Limb (tissue), 2 donors: ENCODE measurements around the gene LAMB4.

Experiments
- DNase-seq, 2 donors: peaks; one replicate each; pipeline ENCODE4 v3.0.0-alpha.2; 2016; ENCODE audit errors: extremely low spot score in 2 of 2

LAMB4 gene

GRCh38 chr7:108083980-108084379 is 46.2 kb downstream of the LAMB4 start:
- no peak for DNase-seq

- peak; percentile 63 to 79 for DNase-seq
Observed at GRCh38 chr7:108079648-108080591, 50.2 kb downstream of the LAMB4 start.

GRCh38 chr7:108079276-108079647 is 50.9 kb downstream of the LAMB4 start:
- peak in 1 of 2 donors; percentile 71 for DNase-seq

GRCh38 chr7:108078691-108079090 is 51.5 kb downstream of the LAMB4 start:
- DNase-seq = peak in 1 of 2 donors; percentile 22

- DNase-seq = peak in 1 of 2 donors; percentile 31
Observed at GRCh38 chr7:108078211-108078673, 51.9 kb downstream of the LAMB4 start.

GRCh38 chr7:108077709-108078108 is 52.5 kb downstream of the LAMB4 start:
- peak in 1 of 2 donors; percentile 36 for DNase-seq

- no peak for DNase-seq
Observed at GRCh38 chr7:108076156-108076555, 54.0 kb downstream of the LAMB4 start.

GRCh38 chr7:108073305-108074070 is 56.7 kb downstream of the LAMB4 start:
- DNase-seq = no peak

- DNase-seq = no peak
Observed at GRCh38 chr7:108072739-108073138, 57.4 kb downstream of the LAMB4 start.

- DNase-seq = no peak
Observed at GRCh38 chr7:108072116-108072515, 58.0 kb downstream of the LAMB4 start.

GRCh38 chr7:108071551-108071950 is 58.6 kb downstream of the LAMB4 start:
- no peak for DNase-seq

- no peak for DNase-seq
Observed at GRCh38 chr7:108069646-108070045, 60.5 kb downstream of the LAMB4 start.

- no peak for DNase-seq
Observed at GRCh38 chr7:108067844-108068243, 62.3 kb downstream of the LAMB4 start.

GRCh38 chr7:108066486-108066885 is 63.7 kb downstream of the LAMB4 start:
- no peak for DNase-seq

- no peak for DNase-seq
Observed at GRCh38 chr7:108063520-108063933, 66.6 kb downstream of the LAMB4 start.

GRCh38 chr7:108062250-108063014 is 67.7 kb downstream of the LAMB4 start:
- DNase-seq = no peak

- DNase-seq = no peak
Observed at GRCh38 chr7:108059526-108059925, 70.6 kb downstream of the LAMB4 start.

- peak in 1 of 2 donors; percentile 83 for DNase-seq
Observed at GRCh38 chr7:108057951-108058481, 72.1 kb downstream of the LAMB4 start.

GRCh38 chr7:108055611-108056021 is 74.5 kb downstream of the LAMB4 start:
- DNase-seq = no peak

- no peak for DNase-seq
Observed at GRCh38 chr7:108054537-108054936, 75.6 kb downstream of the LAMB4 start.

GRCh38 chr7:108053250-108053649 is 76.9 kb downstream of the LAMB4 start:
- DNase-seq = no peak
